Mammary microvascular endothelial cell (primary cell): ENCODE results near the gene WDR81. TPM values are rescaled to one million over a fixed set of nuclear protein-coding genes. Genes with fewer than 3 reads are reported as not detected.

Experiments
- total RNA-seq: library from RNA; depleted of rRNA; stranded (reverse); fragments of >200 nt; gene quantifications from 2 replicates; pipeline ENCODE4 v1.2.3, GENCODE V29; 2015

Gene WDR81
- total RNA-seq = 26.2 and 26.4 TPM in 2 replicates

DNA sequence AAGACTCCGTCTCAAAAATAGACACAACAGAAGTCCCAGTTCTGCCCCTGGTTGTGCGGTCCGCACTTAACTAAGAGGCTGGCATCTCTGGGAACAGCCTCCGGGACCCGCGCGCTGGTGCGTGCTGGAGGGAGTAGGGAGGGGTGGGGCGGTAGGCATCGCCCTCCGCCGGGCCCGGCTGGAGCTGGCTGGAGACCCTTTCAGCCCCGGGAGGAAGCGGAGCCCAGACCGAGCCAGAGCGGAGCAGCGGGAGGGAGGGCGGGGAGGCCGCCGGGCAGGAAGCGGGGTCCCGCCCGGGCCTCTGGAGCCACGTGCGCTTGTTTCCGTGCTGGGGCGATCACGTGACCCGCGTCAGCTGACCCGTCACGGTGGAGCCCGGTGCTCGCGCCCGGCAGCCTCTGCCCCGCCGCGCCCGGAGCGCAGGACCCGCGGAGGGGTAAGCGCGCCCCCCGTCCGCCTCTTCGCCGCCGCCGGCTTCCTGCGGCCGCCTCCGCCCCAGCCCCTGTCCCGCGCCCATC is at the start of gene WDR81:
Gene WDR81, plus strand, starts transcription at position 354 of the 518 bp plus-strand sequence. CDS start 256 bp downstream, outside the sequence.

DNA sequence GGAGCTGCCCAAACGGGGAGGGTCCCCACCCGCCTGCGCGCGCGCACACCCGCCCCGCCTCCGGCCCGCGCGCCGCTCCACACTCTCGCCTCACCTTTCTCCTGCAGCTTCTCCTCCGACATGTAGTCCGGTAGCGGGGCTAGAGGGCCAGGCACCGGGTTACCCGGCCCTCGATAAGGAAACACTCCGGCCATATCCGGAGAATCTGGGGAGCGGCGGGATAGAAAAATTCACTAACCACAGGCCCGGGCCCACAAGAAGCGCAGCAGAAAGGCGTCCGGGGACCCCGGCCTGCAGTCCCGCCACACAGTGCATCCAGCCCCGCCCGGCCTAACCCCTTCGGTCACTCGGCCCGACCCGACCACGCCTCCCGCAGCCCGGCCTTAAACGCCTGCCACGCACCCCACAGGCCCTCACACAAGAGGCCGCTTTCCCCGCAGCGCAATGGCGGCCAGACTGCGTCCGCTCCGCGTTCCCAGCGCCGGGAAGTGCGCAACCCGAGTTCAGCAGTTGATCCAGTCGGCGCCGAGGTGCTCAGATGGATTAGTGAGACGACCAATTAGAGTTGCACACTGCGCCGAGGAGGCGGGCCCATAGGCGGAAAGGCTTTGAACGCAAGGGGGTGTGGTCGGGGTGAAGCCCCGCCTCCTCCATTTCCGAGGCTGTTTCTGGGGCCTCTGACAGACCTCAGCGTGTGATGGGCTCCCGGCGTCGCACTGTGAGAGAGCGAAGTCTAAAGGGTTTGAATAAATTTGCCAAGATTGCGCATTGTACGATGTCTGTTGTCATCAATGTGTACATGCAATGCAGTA is 39.9 kb upstream of the WDR81 start, which contains the start of gene PRPF8:
Gene PRPF8, minus strand, starts transcription at position 490 of the 812 bp plus-strand sequence. Its CDS starts 296 bp downstream, at position 194.

DNA sequence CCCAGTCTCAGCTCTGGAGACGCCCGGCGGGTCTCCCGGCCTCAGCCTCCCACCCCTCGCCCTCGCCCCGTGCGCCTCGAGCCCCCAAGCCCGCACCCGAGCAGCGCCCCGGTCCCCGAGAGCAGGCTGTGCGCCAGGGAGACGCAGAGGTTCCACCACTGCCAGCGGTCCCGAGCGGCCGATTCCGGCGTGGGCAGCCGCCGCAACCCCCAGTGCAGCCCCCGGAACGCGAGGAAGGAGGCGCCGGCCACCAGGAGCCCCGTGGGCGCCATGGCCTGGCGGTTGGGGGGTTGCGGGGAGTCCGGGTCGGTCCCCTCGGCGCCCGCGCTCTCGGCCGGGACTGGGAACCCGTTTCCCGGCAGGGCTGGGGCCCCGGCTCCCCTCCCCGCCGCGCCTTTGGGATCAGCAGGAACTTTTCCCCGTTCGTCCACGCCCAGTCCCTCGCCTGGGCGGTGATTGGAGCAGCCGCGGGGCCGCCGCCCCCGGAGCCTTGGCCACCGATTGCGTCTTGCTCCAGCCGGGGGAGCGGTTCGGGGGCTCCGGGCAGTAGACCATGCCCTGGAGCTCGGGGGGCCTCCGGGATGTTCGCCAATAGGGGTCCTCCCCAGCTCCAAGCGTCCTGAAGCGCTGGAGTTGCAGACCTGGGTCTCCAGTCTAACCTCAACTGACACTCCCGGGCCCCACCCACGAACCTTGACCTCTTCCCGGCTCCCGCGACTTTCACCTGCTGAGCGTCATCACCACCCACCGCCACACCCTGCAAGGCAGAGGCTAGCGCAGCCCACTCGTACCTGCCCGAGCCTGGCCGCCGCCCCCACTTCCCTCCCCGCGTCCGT is 14.3 kb upstream of the WDR81 start, which contains the start of gene TLCD2:
Gene TLCD2, minus strand, starts transcription at position 407 of the 836 bp plus-strand sequence. Its CDS starts 135 bp downstream, at position 272.

DNA sequence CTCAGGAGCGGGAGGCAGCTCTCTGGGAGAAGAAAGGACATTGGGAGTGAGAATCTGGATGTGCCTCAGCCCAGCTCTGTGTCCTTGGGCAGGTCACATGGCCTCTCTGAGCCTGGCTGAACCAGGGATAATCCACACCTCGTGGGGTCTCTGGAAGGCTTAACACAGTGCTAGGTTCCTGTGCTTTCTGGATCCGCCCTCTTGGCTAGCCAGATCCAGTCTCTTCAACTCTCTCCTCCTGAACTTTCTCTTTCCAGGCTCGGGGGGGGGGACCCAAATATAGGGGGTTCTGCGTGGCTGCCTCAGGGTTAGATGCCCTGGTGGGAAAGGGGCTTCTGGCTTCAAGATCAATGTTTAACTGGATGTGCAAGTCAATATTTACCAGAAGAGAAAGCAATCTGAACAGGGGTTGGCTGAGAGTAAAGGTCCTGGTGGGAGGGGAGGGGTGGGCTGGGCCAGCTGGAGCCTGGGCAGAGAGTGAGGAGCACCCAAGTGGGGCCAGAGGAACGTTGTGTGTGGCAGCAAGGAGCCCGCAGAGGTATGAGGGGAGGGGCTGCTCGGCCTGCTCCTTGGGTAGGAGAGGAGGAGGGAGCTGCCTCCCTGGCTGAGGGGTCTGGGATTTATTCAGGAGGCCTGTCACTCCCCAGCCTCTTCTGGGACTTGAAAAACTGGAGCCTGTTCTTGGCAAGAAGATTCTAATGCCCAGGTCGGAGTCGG is 18.0 kb downstream of the WDR81 start, which contains the start of gene SERPINF2:
Gene SERPINF2, plus strand, starts transcription at position 501 of the 717 bp plus-strand sequence. CDS start 2,125 bp downstream, outside the sequence.

Other genes with a start within 250 kb of the WDR81 start
- 211 and 226 TPM in 2 replicates for gene MYO1C, start 232.0 kb upstream of the WDR81 start, total RNA-seq
- 59.1 and 71.8 TPM in 2 replicates for gene INPP5K, start 208.1 kb upstream of the WDR81 start, total RNA-seq
- 29.2 and 30.8 TPM in 2 replicates for gene PITPNA, start 161.9 kb upstream of the WDR81 start, total RNA-seq
- gene SLC43A2, start 95.9 kb upstream of the WDR81 start, total RNA-seq = 22.9 and 23.8 TPM in 2 replicates
- 102 and 105 TPM in 2 replicates for gene SCARF1, start 79.0 kb upstream of the WDR81 start, total RNA-seq
- 26.1 and 31.9 TPM in 2 replicates for gene RILP, start 74.8 kb upstream of the WDR81 start, total RNA-seq
- gene PRPF8, start 39.8 kb upstream of the WDR81 start, total RNA-seq = 169 and 209 TPM in 2 replicates
- 0.33 and 0.94 TPM in 2 replicates for gene TLCD2, start 14.3 kb upstream of the WDR81 start, total RNA-seq
- 0.13 and 0.15 TPM in 2 replicates for gene SERPINF2, start 18.2 kb downstream of the WDR81 start, total RNA-seq
- 0.44 TPM in 1 of 2 replicates, not detected in the other for gene SERPINF1, start 37.4 kb downstream of the WDR81 start, total RNA-seq
- gene SMYD4, start 105.2 kb downstream of the WDR81 start, total RNA-seq = 5.4 and 5.7 TPM in 2 replicates
- gene RPA1, start 105.3 kb downstream of the WDR81 start, total RNA-seq = 36.0 and 46.5 TPM in 2 replicates